Kidney epithelial cell (primary cell): ENCODE results near the gene TP53BP1. TPM values are rescaled to one million over a fixed set of nuclear protein-coding genes. Genes with fewer than 3 reads are reported as not detected.

ENCODE experiments used
- DNase-seq: peaks from one replicate; pipeline ENCODE4 v3.0.0-alpha.2; 2010; ENCODE audit warnings: low read depth
- H3K27me3 ChIP-seq: 2 replicates; pipeline ENCODE4 v1.6.0; 2011; ENCODE audit warnings: low read length; ENCODE audit not compliant: control insufficient read depth, insufficient read depth
- H3K36me3 ChIP-seq: 2 replicates; pipeline ENCODE4 v1.5.1; 2011; ENCODE audit warnings: low read length; ENCODE audit not compliant: control insufficient read depth, insufficient read depth
- H3K4me3 ChIP-seq: 2 replicates; pipeline ENCODE4 v1.5.1; 2011; ENCODE audit warnings: low read depth, mild to moderate bottlenecking, control low read depth, low read length
- total RNA-seq: library from RNA; depleted of rRNA; stranded (reverse); fragments of >200 nt; gene quantifications from 2 replicates; pipeline ENCODE4 v1.2.3, GENCODE V29; 2015
- TF ChIP-seq, protein P1 (sequence below): IDR thresholded peaks from 2 replicates; pipeline ENCODE4 v1.5.1; 2011; ENCODE audit warnings: mild to moderate bottlenecking, moderate library complexity, low read length, control low read depth, inconsistent platforms; ENCODE audit not compliant: insufficient read depth, poor library complexity, severe bottlenecking

Gene TP53BP1
- total RNA-seq, 1 donor from 2014 or later = 34.8 TPM

DNA sequence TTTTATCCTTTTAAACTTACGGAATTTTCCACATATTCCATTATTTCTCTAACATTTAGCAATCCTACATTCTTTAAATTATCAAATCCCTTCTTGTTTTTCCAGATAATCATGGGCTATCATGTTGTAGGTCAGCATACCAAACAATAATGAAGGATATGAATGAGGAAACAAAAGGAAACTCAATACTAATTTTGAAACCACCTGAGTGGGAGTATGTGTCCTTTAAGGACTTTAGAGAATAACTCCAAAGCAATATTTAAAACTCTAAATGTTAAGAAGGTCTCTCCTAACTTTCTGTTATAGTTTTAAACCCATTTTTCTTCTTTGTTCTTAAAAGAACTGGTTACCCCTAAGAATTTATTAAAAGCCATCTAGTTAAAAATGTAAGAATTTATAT is 43.0 kb downstream of the TP53BP1 start:
- no peak for DNase-seq
- H3K36me3 ChIP-seq = no peaks in the 10 kb centered on the region
- TF ChIP-seq, protein P1, sequence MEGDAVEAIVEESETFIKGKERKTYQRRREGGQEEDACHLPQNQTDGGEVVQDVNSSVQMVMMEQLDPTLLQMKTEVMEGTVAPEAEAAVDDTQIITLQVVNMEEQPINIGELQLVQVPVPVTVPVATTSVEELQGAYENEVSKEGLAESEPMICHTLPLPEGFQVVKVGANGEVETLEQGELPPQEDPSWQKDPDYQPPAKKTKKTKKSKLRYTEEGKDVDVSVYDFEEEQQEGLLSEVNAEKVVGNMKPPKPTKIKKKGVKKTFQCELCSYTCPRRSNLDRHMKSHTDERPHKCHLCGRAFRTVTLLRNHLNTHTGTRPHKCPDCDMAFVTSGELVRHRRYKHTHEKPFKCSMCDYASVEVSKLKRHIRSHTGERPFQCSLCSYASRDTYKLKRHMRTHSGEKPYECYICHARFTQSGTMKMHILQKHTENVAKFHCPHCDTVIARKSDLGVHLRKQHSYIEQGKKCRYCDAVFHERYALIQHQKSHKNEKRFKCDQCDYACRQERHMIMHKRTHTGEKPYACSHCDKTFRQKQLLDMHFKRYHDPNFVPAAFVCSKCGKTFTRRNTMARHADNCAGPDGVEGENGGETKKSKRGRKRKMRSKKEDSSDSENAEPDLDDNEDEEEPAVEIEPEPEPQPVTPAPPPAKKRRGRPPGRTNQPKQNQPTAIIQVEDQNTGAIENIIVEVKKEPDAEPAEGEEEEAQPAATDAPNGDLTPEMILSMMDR = no peak
- no peak overlapping the region for H3K4me3 ChIP-seq
- no peaks in the 10 kb centered on the region for H3K27me3 ChIP-seq

DNA sequence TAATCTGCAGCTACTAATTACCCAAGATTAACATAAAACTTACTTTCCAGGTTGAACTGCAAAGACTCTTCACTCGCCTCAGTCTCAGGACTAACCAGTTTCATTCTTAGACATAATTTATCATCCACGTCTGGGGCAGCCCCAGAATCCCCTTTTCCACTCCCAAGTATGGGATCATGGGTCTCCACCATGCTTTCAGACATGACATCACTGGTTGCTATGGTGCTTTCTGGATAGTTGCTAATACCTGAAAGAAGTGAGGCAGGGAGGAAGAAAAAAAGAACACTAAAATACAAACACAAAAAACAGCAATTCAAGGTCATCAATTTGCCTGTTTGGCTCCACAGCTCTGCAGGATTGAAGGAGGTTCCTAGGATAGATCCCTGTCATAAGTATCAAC is 46.6 kb downstream of the TP53BP1 start:
- no peak for DNase-seq
- H3K36me3 ChIP-seq = no peaks in the 10 kb centered on the region
- no peak overlapping the region for H3K4me3 ChIP-seq
- H3K27me3 ChIP-seq = no peaks in the 10 kb centered on the region
- TF ChIP-seq, protein P1 = no peak

DNA sequence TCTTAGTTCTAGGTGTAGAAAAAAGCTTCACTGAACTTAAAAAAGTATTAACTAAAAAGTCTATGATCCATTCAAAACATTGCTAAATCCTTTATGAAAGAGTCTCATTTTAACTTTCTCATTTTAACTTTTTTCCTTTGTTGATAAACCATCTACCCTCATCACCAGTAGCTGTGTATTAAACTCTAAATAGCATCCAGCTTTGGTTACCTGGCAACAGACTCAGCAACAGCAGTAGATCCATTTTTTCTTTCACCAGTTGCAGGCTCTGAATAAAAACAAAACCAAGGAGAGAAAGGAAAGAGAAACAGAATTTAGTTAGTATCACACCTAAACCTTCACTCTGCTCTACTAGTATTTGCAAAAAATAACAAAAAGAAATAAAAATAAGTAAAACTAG is 51.6 kb downstream of the TP53BP1 start:
- peaks cover 2% of the 10 kb centered on the region for H3K36me3 ChIP-seq
- no peaks in the 10 kb centered on the region for H3K27me3 ChIP-seq
- no peak for DNase-seq
- TF ChIP-seq, protein P1 = no peak
- no peak overlapping the region for H3K4me3 ChIP-seq

DNA sequence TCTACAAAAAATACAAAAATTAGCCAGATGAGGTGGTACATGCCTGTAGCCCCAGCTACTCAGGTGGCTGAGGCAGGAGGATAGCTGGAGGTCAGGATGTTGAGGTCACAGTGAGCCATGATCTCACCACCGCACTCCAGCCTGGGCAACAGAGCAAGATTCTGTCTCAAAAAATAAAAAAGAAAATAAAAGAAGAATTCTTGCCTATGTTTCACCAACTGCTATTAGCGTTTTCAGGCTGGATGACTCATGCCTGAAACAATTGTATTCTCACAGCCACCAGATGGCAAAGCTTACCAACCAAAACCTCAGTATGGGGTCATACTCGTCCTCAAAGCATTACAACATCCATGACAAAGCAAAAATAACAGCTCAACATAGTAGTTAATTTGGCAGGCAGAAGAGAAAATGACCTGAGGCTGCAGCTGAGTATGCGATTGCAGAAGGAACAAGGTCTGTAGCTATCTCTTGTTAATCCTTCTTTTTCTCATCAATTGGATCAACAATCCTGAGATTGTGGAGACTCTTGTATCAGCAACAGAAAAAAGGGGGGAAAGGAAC is 52.2 kb downstream of the TP53BP1 start:
- Histone ChIP-seq H3K36me3 (peaks cover 2% of the 10 kb centered on the region), H3K27me3 (no peaks in the 10 kb centered on the region), H3K4me3 (no peak overlapping the region)
- TF ChIP-seq, protein P1 = peak; percentile 32
- peak; percentile 93 for DNase-seq

DNA sequence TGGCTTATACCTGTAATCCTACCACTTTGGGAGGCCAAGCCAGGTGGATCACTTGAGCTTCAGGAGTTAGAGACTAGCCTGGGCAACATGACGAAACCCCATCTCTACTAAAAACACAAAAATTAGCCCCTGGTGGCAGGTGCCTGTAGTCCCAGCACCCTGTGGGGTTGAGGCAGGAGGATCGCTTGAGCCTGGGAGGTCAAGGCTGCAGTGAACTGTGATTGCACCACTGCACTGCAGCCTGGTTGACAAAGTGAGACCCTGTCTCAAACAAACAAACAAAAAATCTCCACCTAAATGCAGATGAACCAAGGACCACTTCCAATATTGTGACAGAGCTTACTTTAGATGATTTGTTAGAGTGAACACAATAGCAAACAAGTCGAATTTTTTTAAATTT is 53.7 kb downstream of the TP53BP1 start:
- peaks cover 2% of the 10 kb centered on the region for H3K36me3 ChIP-seq
- TF ChIP-seq, protein P1 = no peak
- no peak for DNase-seq
- no peaks in the 10 kb centered on the region for H3K27me3 ChIP-seq
- no peak overlapping the region for H3K4me3 ChIP-seq

DNA sequence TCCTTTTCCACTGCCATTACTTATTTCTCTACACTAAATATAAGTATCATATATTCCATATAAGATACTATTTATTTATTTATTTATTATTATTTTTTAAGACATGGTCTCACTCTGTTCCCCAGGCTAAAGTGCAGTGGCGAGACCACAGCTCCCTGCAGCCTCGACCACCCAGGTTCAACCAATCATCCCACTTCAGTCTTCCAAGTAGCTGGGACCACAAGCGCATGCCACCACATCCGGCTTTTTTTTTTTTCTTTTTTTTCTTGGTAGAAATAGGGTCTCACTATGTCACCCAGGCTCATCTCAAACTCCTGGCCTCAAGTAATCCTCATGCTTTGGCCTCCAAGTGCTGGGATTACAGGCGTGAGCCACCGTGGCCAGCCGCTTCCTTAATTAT is 56.6 kb downstream of the TP53BP1 start:
- TF ChIP-seq, protein P1 = no peak
- Histone ChIP-seq H3K4me3 (no peak overlapping the region), H3K27me3 (no peaks in the 10 kb centered on the region), H3K36me3 (peaks cover 2% of the 10 kb centered on the region)
- DNase-seq = no peak
